Measurements from ENCODE around the gene FAM107B.

- TF ChIP-seq CTCF (conservative IDR thresholded peaks at IDR 0.05; ENCODE audit: low read depth, low read length): no peak
- no peak for TF ChIP-seq POLR2A (IDR thresholded peaks at IDR 0.05; ENCODE audit: low read depth, low read length)
- no peak for TF ChIP-seq USF2 (IDR thresholded peaks at IDR 0.05; ENCODE audit: low read depth, low read length)
- TF ChIP-seq RAD21 (IDR thresholded peaks at IDR 0.05; ENCODE audit: low read length): no peak
- no peak for TF ChIP-seq CEBPB (IDR thresholded peaks at IDR 0.05; ENCODE audit: low read depth, low read length)
- TF ChIP-seq CHD1 (IDR thresholded peaks at IDR 0.05; ENCODE audit: low read depth, low read length): no peak
- no peak for TF ChIP-seq MXI1 (IDR thresholded peaks at IDR 0.05; ENCODE audit: borderline replicate concordance, low read depth, low read length)
- no peak for TF ChIP-seq RFX5 (IDR thresholded peaks at IDR 0.05; ENCODE audit: low read depth, low read length)
- TF ChIP-seq MAFK (IDR thresholded peaks at IDR 0.05; ENCODE audit: low read depth, low read length): no peak
- no peak for TF ChIP-seq FOS (IDR thresholded peaks at IDR 0.05; ENCODE audit: low read depth, low read length)
Observed at GRCh38 chr10:14548970-14549369, 225.7 kb downstream of the FAM107B start.

Data from IMR-90 (cell line).